GM19240 (cell line): ENCODE results near the gene DGKH.
"Not testable (repeated sequence)": the region's sequence is repeated elsewhere in the genome, so short reads cannot be mapped to it uniquely, and the experiment has no call there.

ENCODE experiments used
- DNase-seq: peaks from one replicate; pipeline ENCODE4 v3.0.0; 2011; ENCODE audit warnings: low spot score; ENCODE audit not compliant: insufficient read length

DGKH gene

DNA sequence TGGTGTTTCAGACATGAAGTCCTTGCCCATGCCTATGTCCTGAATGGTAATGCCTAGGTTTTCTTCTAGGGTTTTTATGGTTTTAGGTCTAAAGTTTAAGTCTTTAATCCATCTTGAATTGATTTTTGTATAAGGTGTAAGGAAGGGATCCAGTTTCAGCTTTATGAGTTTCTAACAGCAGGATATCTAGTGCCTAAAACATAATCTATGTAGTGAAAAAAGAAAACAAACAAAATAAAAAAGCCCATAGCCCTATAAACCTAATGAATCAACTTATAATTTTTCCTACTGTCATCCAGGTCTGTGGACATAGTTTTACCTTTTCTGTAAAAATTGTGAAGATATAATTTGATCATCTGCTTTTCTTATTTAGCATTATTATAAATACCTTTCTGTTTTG, 115.5 kb downstream of the DGKH start:
- not testable (repeated sequence) for DNase-seq

DNA sequence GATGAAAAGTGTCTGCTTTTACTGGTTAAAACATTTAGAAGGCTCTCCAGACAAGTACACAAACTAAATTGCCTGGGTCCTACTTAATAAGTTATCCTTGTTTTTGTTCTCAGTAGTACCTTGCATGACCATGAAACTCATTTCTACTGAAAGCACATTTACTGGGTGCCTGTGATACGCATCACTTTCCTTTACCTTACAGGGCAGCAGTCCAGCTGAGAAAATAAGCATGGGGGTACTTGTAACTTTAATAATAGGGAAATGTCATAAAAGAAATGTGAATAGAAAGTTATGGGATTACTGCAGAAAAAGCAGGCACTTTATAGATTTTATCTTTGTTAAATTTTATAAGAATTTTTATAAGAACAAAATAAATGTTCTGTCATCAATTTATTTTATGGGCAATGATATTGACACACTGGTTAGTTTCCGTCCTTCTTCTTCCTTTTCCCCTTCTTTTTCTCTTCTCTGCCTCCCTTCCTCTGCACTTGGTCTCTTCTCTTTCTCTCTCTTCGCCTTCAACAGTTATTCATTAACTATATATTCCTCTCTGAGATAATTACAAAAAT, 116.2 kb downstream of the DGKH start:
- no peak for DNase-seq

DNA sequence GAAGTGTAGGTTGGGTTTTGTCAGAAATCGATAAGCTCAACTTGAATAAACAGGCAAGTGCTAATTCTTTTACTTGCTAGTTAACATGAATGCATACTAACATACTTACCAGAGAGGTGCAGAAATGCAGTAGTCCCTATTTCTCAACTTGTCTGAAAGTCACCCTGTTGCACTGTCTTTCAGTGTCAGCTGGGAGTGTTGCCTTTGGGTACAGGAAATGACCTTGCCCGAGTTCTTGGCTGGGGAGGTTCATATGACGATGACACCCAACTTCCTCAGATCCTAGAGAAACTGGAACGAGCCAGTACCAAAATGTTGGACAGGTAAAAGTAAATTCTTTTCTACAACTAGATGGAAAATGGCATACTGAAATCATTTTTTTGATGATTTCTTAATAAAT, 120.0 kb downstream of the DGKH start:
- DNase-seq = no peak

DNA sequence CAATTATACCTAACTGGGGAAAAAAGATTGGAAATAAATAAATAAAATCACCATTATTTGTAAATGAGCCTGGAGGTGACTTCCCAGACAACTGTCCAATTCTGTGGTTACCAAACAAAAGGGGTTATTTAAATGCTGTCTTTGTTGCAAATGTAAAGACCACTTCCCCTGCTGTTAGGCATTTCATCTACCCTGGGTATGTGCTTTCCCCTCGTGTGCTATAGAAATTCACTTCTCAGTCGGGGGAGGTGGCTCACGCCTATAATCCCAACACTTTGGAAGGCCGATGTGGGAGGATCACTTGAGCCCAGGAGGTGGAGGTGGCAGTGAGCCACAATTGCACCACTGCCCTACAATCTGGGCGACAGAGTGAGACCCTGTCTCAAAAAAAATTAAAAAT, 121.6 kb downstream of the DGKH start:
- no peak for DNase-seq

DNA sequence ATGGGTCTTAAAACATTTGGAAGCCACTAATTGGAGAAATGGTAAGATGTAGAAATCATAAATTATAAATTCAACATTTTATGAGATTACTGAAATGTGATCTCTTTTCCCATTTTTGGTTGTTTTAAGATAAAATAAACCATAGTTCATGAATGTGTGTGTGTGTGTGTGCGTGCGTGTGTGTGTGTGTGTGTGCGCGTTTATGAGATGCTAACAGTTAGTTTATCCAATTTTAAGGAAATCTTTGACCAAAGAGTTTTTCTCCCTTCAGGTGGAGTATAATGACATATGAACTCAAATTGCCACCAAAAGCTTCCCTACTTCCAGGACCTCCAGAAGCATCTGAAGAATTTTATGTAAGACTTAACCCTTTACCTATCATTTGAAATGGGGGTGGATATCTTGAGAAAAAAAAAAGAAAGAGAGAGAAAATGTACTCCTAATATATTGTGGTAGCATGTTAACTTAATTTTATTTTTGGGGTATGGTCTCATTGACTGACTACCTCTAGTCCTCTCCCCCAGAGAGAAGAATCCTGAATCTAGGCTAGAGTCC, 125.4 kb downstream of the DGKH start:
- no peak for DNase-seq

DNA sequence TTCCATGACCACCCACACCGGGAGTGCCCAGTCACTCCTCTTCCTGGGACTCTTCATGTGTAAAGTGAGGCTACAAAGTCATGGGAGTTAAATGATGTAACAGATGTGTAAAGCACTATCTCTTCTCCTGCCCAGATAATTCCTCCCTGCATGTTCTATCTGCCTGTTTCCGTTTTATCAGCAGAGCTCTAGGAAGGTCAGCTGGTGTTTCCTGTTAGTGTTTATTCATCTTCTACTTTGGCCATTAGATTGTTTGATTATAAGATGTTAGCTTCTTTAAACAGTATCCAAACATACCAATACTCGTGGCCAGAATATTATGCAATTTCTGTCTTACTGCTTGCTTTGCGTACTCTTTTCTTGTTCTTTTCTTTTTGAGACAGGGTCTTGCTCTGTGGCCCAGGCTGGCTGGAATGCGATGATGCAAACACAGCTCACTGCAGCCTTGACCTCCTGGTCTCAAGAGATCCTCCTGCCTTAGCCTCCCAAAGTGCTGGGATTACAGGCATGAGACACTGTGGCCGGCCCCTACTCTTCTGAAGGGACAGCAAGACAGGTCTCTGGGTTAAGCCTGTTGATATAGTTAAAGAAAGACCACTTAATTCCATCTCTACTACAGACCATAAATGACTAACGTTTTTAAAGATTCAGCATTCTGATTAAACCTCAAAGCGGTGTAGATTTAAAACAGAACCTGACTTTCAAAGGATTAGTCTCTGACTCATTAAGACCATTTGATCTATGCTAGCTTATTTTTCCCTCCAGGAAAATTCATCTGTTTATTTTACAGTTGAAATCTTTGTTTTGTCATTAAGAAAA, 126.1 kb downstream of the DGKH start:
- DNase-seq = no peak

DNA sequence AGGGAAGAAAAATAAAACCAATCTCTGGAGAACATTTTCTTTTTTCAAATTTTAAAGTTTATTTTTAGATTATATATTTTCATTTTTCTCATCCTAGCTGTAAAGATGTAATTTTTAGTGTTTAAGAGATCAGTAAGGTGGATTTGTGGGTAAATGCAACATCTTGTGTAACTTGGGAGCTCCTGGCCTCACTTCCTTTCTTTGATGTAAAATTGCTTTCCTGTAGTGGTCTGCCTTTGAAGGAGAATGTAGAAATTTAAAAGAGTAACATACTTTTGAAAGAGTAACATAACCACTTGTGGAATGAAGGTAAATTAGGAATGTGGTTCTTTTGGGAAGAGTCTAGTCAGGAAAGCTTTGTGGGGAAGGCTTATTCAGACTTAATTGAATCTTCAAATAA, 127.8 kb downstream of the DGKH start:
- no peak for DNase-seq

DNA sequence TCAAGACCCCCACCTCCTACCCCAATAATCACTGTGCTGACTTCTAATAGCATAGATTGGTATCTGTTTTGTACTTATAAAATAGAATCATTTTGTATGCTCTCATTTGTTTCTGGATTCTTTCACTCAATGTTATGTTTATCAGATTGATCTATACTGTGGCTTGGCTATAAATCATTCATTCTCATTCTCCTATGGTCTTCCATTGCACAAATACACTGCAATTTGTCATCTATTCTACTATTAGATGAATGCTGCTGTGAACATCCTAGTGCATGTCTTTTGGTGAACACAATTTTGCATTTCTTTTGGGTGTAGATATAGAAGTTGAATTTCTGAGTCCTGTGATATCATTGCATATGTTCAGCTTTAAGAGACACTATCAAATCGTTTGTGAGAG, 128.7 kb downstream of the DGKH start:
- DNase-seq = no peak

DNA sequence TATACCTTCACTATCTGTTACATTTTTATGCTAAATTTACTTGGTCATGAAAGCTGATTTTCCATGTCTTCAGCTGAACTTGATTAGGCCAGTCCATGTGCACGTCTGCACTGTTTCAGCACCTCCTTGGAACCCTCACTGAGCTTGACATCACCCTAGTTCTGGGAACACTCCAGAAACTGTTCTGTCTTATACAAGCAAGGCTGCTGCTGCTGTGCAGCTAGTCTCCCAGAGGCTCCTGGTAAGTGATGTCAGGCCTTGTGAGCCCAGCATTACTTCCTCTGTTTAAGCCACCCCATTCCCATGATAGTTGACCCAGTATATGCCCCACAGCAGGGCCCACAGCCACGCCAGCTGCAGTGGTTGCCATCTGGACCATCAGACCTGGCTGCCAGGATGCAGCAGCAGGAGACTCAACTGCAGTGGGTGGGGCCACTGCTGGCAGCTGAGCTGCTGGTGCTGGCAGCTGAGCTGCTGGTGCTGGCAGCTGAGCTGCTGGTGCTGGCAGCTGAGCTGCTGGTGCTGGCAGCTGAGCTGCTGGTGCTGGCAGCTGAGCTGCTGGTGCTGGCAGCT, 133.0 kb downstream of the DGKH start:
- no peak for DNase-seq

DNA sequence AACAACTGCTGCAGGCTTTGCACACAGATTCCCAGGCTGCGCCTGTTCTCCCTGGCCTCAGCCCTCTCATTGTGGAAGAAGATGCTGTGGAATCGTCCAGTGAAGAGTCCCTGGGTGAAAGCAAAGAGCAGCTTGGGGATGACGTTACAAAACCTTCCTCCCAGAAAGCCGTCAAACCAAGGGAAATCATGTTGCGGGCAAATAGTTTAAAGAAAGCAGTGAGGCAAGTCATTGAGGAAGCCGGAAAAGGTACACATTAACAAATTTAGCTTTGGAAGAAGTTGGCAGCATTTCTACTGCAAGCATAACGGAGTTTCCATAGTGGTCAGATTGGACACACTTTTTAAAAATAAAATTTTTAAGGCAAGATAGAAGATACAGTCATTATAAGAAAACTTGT, 140.6 kb downstream of the DGKH start:
- no peak for DNase-seq

DNA sequence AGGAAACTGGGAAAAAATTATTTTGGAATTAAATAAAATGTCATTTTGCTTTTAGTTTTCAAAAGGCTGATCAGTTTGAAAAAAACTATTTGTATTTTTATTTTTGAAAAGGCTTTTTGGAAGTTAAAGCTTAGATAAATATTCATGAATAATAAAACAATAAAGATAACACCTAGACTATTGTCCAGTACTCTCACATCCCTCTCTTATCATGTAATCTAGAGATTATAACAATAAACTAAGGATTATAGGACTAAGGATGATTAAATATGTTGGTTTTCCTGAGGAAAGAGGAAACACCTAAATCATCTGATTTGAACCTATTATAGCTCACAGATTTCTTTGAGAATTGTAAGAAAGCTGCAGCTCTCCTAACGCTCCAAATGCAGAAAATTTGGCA, 142.1 kb downstream of the DGKH start:
- no peak for DNase-seq

DNA sequence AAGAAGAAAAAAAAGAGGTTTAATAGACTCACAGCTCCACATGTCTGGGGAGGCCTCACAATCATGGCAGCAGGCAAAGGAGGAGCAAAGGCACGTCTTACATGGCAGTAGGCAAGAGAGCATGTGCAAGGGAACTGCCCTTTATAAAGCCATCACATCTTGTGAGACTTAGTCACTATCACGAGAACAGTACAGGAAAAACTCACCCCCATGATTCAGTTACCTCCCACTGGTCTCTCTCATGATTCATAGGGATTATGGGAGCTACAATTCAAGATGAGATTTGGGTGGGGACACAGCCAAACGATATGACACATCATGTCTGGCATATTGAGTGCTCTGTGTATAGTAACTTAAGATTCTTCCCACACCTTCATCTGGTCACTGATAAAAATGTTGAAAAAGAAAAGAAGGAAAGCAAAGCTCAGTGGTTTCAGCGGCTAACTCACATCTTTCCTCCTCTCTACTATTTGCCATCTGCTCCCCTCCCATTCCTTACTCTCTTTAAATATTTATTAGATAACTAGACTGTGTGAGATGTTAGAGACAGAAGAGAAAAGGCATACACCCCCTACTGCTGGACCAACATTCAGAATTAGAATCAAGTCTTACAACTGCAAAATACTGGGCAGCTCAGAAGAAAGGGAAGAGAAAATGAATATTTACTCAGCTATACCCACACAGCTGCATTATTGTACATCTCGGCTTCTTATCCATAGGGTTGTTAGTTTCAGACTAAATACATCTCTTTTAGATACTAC, 163.4 kb downstream of the DGKH start:
- DNase-seq = no peak

DNA sequence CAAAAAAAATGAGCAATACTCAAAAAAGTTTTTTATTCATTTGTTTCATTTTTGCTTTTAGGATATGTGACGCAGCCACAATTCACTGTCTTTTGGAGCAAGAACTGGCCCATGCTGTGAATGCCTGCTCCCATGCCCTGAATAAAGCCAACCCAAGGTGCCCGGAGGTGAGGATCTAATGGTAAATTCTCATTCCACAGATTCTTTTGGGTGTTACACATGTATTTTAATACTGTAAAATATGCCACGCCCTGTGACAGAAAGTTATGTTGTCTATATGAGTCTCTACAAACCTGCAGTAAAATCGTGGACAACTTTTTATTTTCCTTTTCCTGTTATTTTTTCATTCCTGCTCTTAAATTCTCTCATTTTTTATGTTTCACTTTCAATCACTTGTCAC, 166.0 kb downstream of the DGKH start:
- no peak for DNase-seq

DNA sequence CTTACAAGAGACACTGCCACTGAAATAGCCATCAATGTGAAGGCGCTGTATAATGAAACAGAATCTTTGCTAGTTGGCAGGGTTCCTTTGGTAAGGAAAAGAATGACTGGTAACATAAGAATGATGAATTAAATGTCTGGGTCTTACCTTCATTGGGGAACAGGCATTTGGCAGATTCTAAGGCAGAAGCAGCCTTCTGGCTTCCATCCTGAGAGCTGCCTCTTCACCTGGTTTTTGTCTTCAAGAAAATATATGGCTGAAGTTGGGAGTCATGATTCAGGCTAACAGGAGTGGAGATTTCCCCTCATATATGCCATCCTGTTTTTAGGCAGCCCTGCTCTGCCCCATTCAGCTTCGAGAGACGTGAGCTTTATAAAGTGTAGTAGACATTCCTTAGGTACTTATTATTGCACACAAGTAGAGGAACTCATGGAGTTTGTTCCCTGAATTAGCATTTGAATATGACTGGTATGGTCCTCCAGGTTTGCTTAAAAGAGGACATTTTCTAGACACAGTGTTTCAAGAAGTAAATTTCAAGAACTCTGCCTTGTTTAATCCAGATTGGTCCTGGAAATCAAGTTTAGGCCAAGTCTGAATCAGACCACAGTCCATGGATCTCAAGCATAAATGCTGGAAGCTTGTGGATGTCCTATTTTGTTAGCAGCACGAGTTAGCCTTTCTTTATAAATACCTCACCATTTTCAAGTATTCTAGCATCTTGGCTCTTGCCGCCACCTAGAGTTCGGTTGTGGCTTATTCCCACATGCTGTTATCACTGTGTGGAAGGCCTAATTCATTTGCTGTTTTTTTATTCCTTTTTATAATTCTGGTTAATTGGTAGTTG, 167.4 kb downstream of the DGKH start:
- no peak for DNase-seq

DNA sequence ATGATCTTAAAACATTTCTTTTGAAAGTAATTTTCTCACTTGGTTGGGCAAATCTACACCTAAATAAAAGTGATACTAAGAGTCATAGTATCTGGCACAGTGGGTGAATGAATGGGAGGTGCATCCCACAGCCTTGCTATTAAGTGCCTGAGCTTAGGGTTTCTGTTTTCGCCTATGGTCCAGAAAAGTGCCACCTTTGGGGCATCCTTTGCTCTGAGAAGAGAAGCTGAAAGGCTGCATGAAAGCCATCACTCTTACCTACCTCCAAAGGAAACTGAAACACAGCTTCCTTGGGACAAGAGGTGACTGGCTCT, 167.9 kb downstream of the DGKH start:
- DNase-seq = no peak

DNA sequence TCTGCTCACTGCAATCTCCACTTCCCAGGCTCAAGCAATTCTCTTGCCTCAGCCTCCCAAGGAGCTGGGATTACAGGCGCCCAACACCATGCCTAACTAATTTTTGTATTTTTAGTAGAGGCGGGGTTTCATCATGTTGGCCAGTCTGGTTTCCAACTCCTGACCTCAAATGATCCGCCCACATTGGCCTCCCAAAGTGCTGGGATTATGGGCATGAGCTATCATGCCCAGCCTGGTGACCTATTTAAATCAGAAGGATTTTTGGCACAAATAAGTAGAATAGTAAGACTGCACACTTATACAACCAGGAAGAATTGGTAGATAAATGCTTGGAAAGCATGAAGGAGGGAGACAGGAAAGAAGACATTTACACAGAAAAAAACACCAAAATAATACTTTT, 170.1 kb downstream of the DGKH start:
- no peak for DNase-seq

DNA sequence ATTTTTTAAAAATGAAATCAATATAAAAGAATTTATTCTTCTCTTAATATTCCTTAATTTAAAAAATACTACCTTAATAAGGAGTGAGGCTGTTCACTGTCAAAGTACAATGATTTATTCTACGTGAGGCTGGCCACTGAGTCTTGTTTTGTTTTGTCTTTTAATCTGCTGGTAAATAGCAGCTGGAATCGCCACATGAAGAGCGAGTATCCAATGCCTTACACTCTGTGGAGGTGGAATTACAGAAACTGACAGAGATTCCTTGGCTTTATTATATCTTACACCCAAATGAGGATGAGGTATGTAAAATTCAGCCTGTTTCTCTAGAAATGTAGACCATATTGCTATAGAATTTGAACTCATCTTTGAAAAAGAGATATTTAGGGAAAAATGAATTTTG, 170.6 kb downstream of the DGKH start:
- no peak for DNase-seq

DNA sequence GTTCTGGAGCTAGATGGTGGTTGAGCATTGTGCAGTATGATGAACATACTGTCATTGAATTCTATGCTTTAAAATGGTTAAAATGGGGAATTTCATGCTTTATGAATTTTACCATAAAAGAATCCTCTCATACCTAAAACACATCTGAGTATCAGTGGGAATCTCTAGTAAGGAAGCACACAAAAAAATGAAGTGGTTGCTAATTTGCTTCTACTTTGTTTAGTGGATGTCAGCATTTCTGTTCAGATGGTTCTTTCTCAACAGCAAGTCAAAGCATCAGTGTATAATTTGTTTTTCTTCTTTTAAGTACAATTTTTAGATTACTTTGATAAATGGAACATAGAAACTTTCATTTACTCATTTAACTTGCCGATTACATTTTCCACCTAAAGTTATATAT, 171.4 kb downstream of the DGKH start:
- no peak for DNase-seq

DNA sequence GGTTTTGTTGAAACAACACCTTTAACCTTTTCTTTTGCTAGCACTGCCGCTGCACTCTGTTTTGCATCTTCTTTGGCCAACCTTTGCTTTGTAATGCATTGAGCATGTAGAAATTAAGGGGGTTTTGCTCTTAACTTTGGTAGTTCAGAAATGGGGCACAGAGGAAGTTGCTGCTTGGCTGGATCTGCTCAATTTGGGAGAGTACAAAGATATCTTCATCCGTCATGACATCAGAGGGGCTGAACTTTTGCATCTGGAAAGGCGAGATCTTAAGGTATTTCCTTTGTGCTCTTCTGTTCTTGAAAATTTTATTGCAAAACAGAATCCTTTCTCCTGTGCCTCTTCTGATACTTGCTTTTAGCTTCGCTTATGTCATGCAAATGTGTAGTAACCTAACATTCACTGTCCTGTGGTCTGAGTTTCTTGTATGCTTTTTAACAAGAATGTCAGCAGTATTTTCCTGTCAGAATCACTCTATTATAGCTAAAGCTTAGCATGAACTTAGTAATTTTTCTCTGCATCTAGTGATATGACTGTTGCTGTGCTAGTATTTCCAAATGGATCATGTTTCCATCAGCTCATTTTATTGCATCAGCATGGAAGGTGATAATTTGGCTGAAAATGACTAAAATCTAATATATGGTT, 172.8 kb downstream of the DGKH start:
- DNase-seq = no peak

DNA sequence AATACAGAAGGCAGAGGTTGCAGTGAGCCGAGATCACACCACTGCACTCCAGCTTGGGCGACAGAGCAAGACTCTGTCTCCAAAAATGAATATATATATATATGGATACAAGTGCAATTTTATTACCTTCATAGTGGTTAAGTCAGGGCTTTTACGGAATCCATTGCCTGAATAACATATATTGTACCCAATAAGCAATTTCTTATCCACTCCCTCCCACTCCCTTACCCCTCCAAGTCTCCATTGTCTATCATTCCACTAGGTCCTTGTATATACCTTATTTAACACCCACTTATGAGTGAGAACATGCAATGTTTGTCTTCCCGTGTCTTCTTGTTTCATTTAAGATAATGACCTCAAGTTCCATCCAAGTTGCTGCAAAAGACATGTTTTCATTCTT, 175.2 kb downstream of the DGKH start:
- no peak for DNase-seq

DNA sequence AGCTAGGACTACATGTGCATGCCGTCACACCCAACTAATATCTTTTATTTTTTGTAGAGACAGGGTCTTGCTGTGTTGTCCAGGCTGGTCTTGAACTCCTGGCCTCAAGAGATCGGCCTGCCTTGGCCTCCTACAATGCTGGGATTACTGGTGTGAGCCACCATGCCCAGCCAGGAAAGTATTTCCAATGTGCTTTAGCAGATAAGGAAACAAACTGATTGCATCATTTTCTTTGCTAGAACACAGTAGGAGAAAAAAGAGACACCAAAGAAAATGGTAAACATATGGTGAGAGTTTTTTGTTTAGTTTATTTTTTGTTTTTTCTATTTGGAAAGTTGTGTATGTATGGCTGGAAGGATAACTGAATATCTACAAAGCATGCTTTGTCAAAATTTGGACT, 176.6 kb downstream of the DGKH start:
- no peak for DNase-seq
